ENCODE measurements around the gene KNTC1.

GRCh38 chr12:122516544-122517361 is 10.3 kb upstream of the KNTC1 start:
- TF ChIP-seq, protein P1, sequence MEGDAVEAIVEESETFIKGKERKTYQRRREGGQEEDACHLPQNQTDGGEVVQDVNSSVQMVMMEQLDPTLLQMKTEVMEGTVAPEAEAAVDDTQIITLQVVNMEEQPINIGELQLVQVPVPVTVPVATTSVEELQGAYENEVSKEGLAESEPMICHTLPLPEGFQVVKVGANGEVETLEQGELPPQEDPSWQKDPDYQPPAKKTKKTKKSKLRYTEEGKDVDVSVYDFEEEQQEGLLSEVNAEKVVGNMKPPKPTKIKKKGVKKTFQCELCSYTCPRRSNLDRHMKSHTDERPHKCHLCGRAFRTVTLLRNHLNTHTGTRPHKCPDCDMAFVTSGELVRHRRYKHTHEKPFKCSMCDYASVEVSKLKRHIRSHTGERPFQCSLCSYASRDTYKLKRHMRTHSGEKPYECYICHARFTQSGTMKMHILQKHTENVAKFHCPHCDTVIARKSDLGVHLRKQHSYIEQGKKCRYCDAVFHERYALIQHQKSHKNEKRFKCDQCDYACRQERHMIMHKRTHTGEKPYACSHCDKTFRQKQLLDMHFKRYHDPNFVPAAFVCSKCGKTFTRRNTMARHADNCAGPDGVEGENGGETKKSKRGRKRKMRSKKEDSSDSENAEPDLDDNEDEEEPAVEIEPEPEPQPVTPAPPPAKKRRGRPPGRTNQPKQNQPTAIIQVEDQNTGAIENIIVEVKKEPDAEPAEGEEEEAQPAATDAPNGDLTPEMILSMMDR (IDR thresholded peaks at IDR 0.05) = no peak
- TF ChIP-seq POLR2AphosphoS5 (IDR thresholded peaks at IDR 0.05) = no peak
